ENCODE results near the gene PPP3CA.
"Not testable (repeated sequence)": the region's sequence is repeated elsewhere in the genome, so short reads cannot be mapped to it uniquely, and the experiment has no call there.

The PPP3CA gene

DNA sequence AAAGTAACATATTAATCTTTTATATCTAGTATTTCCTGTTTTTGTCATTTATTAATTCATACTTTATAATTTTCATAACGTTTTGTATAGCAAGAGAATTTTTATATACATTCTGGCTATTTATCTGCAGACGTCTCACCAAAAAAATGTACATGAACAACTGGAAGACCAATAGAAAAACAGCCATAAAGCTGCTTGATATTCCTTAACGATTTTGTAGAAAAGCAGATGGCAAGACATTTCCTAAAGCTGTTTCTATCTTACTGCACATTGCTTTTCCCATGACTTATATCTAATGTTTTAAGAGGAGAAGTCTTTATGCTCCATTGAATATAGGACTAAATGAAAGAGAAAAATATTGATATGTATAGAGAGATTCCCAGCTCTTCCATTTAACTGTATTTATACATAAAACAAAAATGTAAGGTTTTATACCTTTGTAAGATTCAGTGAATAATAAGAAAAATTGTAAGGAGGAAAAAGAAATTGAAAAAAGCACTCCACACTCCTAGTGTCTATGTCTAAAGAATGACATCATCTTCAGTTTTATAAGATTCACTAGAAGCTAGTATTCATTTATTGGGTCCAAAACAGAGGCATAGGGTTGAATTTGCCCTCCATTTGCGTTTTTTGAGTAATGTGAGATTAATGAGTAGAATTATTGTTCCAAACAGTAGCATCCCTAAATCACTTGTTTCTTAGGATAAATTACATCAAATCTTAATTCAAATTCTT, 248.5 kb downstream of the PPP3CA start:
- H3K9ac ChIP-seq (ENCODE audit: low read length), result no peak overlapping the region
- H3K36me3 ChIP-seq (ENCODE audit: control insufficient read depth, insufficient read depth, low read length), result no peaks in the 10 kb centered on the region
- H3K27me3 ChIP-seq (ENCODE audit: control insufficient read depth, insufficient read depth, low read length), result no peaks in the 10 kb centered on the region
- H3K27ac ChIP-seq (ENCODE audit: low read depth, low read length), result no peak overlapping the region
- H3K4me3 ChIP-seq (ENCODE audit: low read depth, low read length), result no peak overlapping the region
- H3K9me3 ChIP-seq (ENCODE audit: control insufficient read depth, insufficient read depth, low read depth, low read length), result no peaks in the 10 kb centered on the region
- H3K4me1 ChIP-seq (ENCODE audit: control insufficient read depth, insufficient read depth, low read length), result peaks cover 16% of the 10 kb centered on the region

DNA sequence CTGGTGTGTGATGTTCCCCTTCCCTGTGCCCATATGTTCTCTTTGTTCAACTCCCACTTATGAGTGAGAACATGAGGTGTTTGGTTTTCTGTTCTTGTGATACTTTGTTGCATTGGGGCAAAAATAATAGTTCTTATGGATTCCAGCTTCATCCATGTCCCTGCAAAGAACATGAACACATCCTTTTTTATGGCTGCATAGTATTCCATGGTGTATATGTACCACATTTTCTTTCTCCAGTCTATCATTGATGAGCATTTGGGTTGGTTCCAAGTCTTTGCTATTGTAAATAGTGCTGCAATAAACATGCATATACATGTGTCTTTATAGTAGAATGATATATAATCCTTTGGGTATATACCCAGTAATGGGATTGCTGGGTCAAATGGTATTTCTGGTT, 254.7 kb downstream of the PPP3CA start:
- H3K9me3 ChIP-seq (ENCODE audit: control insufficient read depth, insufficient read depth, low read depth, low read length); H3K36me3 ChIP-seq (ENCODE audit: control insufficient read depth, insufficient read depth, low read length); H3K4me1 ChIP-seq (ENCODE audit: control insufficient read depth, insufficient read depth, low read length); H3K27me3 ChIP-seq (ENCODE audit: control insufficient read depth, insufficient read depth, low read length); H3K27ac ChIP-seq (ENCODE audit: low read depth, low read length); H3K9ac ChIP-seq (ENCODE audit: low read length); H3K4me3 ChIP-seq (ENCODE audit: low read depth, low read length): not testable (repeated sequence)

DNA sequence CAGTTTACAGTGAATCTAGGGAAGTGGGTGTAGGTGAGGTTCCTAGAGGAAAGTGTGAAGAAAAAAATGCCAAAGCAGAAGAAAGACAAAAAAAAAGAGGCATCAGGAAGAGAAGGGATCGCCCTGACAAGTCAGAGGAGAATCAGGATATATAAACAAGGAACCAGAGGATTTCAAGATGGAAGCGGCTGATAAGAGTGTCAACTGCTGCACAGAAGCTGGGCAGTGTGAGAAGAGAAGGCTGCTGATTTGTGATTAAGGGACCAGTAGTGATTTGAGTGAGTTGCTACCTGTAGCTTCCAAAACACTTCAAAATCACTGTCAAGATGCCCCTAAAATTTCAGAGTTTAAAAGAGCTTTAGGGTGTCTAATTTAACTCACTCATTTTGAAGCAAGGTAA, 258.2 kb downstream of the PPP3CA start:
- 0 out of 2 replicates have a peak, but pooled peaks cover 6% of the 10 kb centered on the region for H3K4me1 ChIP-seq (ENCODE audit: control insufficient read depth, insufficient read depth, low read length)
- H3K4me3 ChIP-seq (ENCODE audit: low read depth, low read length), result no peak overlapping the region
- no peak overlapping the region for H3K9ac ChIP-seq (ENCODE audit: low read length)
- no peaks in the 10 kb centered on the region for H3K36me3 ChIP-seq (ENCODE audit: control insufficient read depth, insufficient read depth, low read length)
- no peaks in the 10 kb centered on the region for H3K9me3 ChIP-seq (ENCODE audit: control insufficient read depth, insufficient read depth, low read depth, low read length)
- no peak overlapping the region for H3K27ac ChIP-seq (ENCODE audit: low read depth, low read length)
- H3K27me3 ChIP-seq (ENCODE audit: control insufficient read depth, insufficient read depth, low read length), result no peaks in the 10 kb centered on the region

DNA sequence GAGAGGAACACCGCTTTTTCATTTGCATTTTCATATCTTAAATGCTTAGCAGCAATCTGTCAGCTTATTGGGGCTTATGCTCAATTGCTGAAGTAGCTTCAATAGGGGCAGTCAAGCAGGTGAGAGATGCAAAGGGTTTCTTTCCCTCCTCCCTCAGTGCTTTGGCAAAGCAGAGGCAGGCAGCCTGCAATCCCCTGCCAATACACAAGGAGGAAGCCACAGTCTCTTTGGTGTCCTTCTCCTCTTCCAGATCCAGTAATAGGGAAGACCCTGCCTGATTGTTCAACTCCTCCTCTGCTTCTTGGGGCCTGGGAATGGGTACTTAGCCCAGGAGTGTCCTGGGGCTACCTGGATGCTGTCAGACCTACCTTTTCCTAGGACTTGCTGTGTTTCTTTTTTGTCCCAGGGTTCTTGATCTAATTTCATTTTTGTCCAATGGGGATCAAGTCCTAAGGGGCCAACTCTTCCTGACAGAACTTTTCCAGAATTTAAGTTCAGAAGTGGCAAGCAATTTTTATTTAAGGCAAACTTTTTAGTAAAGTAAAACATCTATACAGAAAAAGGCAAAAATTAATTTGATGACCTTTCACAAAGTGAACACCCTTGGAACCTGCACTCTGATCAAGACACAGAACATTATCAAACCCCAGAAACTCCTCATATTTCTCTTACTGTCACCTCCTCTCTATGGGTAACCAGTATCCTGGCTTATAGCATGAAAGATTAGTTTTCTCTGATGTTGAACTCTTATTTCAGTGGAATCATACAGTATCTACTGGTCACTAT, 260.3 kb downstream of the PPP3CA start:
- Histone ChIP-seq H3K27ac (ENCODE audit: low read depth, low read length) (no peak overlapping the region), H3K9ac (ENCODE audit: low read length) (no peak overlapping the region), H3K4me1 (ENCODE audit: control insufficient read depth, insufficient read depth, low read length) (0 out of 2 replicates have a peak, but pooled peaks cover 6% of the 10 kb centered on the region), H3K4me3 (ENCODE audit: low read depth, low read length) (no peak overlapping the region), H3K27me3 (ENCODE audit: control insufficient read depth, insufficient read depth, low read length) (no peaks in the 10 kb centered on the region), H3K36me3 (ENCODE audit: control insufficient read depth, insufficient read depth, low read length) (no peaks in the 10 kb centered on the region), H3K9me3 (ENCODE audit: control insufficient read depth, insufficient read depth, low read depth, low read length) (no peaks in the 10 kb centered on the region)

DNA sequence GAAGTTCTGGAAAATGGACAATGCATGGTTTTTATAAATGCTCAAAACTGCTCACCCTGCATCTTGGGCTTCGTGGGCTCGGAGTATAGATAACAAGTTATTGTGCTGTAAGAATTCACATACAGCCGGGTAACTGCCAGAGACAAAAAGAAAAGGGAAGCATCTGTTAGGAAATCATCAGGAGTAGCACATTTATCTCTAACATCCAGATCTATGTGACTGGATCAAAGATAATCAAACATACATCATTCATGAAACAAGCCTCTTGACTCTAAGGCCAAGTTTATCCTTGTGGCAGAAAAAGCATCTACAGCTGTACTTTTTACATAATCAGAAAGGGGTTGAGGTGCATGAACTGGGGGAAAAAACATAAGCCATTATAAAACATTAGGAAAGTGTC, 264.2 kb downstream of the PPP3CA start:
- H3K9me3 ChIP-seq (ENCODE audit: control insufficient read depth, insufficient read depth, low read depth, low read length), result no peaks in the 10 kb centered on the region
- no peaks in the 10 kb centered on the region for H3K4me1 ChIP-seq (ENCODE audit: control insufficient read depth, insufficient read depth, low read length)

DNA sequence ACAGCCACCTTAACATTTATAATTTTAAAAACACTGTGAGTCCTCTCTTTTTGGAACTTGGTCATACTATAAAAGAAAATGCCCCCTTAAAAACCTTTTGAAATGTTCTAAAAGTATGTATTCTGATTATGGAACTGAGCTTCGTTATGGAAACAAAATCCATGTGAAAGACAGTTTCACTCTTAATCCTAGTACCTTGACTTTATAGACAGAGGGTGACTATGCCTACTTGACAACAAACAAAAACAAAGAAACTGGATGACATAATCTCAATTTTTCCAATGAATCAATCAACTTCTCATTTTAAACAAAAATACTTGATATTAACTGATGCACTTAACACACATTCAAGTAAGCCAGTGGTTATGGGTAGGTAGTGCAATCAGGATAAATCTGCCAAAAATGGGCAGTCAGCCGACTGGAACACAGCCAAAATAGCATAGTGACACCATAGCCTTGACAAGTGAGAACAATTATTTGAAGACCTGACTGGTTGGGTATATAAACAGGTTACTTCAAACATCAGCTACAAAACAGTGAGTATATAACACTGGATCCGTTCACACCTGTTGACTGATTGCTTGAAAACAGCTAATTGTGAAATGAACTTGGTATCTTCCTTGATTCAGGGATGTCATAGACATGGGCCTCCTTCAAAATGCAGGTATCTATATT, 265.5 kb downstream of the PPP3CA start:
- Histone ChIP-seq H3K9ac (ENCODE audit: low read length) (no peak overlapping the region), H3K27me3 (ENCODE audit: control insufficient read depth, insufficient read depth, low read length) (no peaks in the 10 kb centered on the region), H3K4me1 (ENCODE audit: control insufficient read depth, insufficient read depth, low read length) (no peaks in the 10 kb centered on the region), H3K4me3 (ENCODE audit: low read depth, low read length) (no peak overlapping the region), H3K27ac (ENCODE audit: low read depth, low read length) (no peak overlapping the region), H3K9me3 (ENCODE audit: control insufficient read depth, insufficient read depth, low read depth, low read length) (no peaks in the 10 kb centered on the region), H3K36me3 (ENCODE audit: control insufficient read depth, insufficient read depth, low read length) (0 out of 2 replicates have a peak, but pooled peaks cover 2% of the 10 kb centered on the region)

More for the DNA sequence above, 264.2 kb downstream of the PPP3CA start:
- Histone ChIP-seq H3K4me3 (ENCODE audit: low read depth, low read length) (no peak overlapping the region), H3K27ac (ENCODE audit: low read depth, low read length) (no peak overlapping the region), H3K36me3 (ENCODE audit: control insufficient read depth, insufficient read depth, low read length) (0 out of 2 replicates have a peak, but pooled peaks cover 2% of the 10 kb centered on the region), H3K27me3 (ENCODE audit: control insufficient read depth, insufficient read depth, low read length) (no peaks in the 10 kb centered on the region), H3K9ac (ENCODE audit: low read length) (no peak overlapping the region)

DNA sequence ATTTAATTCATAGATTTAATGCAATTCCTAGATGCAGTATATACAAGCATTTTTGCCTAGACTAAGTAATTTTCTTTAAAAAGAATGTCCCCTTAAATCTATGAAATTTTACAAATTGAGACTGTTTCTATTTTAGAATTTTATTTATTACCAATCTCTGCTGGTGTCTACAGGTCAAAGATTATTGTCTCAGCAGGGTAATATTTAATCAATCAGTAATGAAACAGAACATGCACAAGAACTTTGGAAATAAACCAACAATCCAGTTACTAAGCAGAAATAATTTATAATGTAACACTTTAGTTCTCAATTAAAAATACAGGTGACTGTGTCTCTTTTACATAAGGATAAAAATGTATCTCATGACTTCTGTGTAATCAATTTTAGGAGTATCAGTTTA, 266.2 kb downstream of the PPP3CA start:
- H3K27ac ChIP-seq (ENCODE audit: low read depth, low read length), result no peak overlapping the region
- 0 out of 2 replicates have a peak, but pooled peaks cover 2% of the 10 kb centered on the region for H3K36me3 ChIP-seq (ENCODE audit: control insufficient read depth, insufficient read depth, low read length)
- no peaks in the 10 kb centered on the region for H3K27me3 ChIP-seq (ENCODE audit: control insufficient read depth, insufficient read depth, low read length)
- no peak overlapping the region for H3K9ac ChIP-seq (ENCODE audit: low read length)
- no peaks in the 10 kb centered on the region for H3K4me1 ChIP-seq (ENCODE audit: control insufficient read depth, insufficient read depth, low read length)
- H3K4me3 ChIP-seq (ENCODE audit: low read depth, low read length), result no peak overlapping the region
- H3K9me3 ChIP-seq (ENCODE audit: control insufficient read depth, insufficient read depth, low read depth, low read length), result no peaks in the 10 kb centered on the region

DNA sequence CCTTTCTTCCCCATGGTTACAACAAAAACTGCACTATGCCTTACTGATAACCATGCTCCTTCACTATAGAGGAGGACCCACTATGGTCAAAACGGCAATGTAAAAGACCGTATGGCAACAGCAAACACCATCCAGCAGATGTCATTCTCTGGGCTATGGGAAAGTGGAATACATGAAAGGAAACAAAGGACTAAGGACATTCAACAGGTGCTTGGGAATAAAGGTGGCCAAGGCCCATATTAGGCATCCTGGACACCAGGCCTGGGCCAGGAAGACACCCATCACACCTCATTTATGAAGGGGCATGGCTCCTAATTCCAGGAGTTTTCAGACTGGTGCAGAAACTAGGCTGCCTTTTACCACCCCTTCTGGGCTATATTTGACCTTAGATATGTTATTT, 268.4 kb downstream of the PPP3CA start:
- 0 out of 2 replicates have a peak, but pooled peaks cover 2% of the 10 kb centered on the region for H3K36me3 ChIP-seq (ENCODE audit: control insufficient read depth, insufficient read depth, low read length)
- no peaks in the 10 kb centered on the region for H3K9me3 ChIP-seq (ENCODE audit: control insufficient read depth, insufficient read depth, low read depth, low read length)
- no peak overlapping the region for H3K27ac ChIP-seq (ENCODE audit: low read depth, low read length)
- H3K27me3 ChIP-seq (ENCODE audit: control insufficient read depth, insufficient read depth, low read length), result no peaks in the 10 kb centered on the region
- no peak overlapping the region for H3K4me3 ChIP-seq (ENCODE audit: low read depth, low read length)
- H3K9ac ChIP-seq (ENCODE audit: low read length), result no peak overlapping the region
- H3K4me1 ChIP-seq (ENCODE audit: control insufficient read depth, insufficient read depth, low read length), result no peaks in the 10 kb centered on the region

DNA sequence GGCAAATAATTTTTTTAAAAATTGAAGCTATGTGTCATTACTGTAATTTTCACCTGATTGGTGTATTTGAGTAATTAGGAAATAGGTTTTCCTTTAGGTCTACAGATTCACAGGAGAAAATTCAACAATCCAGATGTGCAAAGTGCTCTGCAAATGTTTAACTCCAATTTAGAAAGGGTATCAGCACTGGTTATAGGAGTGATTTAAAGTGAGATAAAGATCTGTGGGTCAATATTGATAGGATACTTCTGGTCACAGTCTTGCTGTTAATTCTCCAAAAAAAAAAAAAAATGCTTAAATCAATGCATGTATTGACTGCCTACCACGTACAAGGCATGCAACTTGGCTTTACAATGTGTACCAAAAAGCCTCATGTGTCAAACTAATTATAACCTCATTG, 271.3 kb downstream of the PPP3CA start:
- no peak overlapping the region for H3K9ac ChIP-seq (ENCODE audit: low read length)
- peaks cover 12% of the 10 kb centered on the region; the same call in 1 of the 2 replicates for H3K4me1 ChIP-seq (ENCODE audit: control insufficient read depth, insufficient read depth, low read length)
- H3K36me3 ChIP-seq (ENCODE audit: control insufficient read depth, insufficient read depth, low read length), result 0 out of 2 replicates have a peak, but pooled peaks cover 2% of the 10 kb centered on the region
- no peak overlapping the region for H3K27ac ChIP-seq (ENCODE audit: low read depth, low read length)
- no peaks in the 10 kb centered on the region for H3K9me3 ChIP-seq (ENCODE audit: control insufficient read depth, insufficient read depth, low read depth, low read length)
- H3K27me3 ChIP-seq (ENCODE audit: control insufficient read depth, insufficient read depth, low read length), result no peaks in the 10 kb centered on the region
- no peak overlapping the region for H3K4me3 ChIP-seq (ENCODE audit: low read depth, low read length)

DNA sequence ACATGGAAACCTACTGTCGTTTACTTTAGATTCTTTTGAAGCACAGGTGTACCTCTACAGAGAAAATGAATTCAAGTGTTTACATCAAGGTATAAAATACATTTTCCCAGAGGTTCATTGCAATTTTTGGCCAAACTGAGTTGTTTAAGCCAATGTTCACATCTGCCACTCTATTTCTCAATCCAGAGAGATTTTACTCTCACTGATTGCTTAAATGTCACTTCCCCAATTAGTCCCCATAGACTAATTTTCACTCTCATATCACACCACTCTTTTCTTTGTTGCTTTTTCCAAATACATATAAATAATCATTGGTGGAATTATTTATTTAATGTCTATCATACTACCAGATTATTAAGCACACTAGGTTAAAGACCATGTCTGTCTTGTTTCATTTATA, 271.8 kb downstream of the PPP3CA start:
- Histone ChIP-seq H3K4me1 (ENCODE audit: control insufficient read depth, insufficient read depth, low read length) (peaks cover 12% of the 10 kb centered on the region; the same call in 1 of the 2 replicates), H3K9me3 (ENCODE audit: control insufficient read depth, insufficient read depth, low read depth, low read length) (no peaks in the 10 kb centered on the region)

DNA sequence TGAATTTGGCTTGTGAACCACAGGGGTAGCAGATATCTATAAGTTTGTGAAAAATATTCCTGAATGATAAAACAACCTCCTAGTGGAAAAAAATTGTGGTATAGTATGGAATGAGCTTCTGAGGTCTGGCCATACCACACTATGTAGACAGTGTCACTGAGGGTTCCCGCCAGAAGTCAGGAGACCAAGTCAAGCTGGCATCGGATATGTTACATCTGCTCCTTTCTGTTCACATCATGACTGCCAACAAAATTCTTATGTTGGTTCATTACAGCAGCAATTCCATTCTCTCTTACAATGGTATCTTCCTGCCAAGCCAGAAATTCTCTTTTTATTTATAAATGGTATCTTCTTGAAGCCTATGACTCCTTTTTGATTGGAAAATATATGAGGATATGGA, 273.0 kb downstream of the PPP3CA start:
- H3K36me3 ChIP-seq (ENCODE audit: control insufficient read depth, insufficient read depth, low read length), result no peaks in the 10 kb centered on the region
- no peaks in the 10 kb centered on the region for H3K27me3 ChIP-seq (ENCODE audit: control insufficient read depth, insufficient read depth, low read length)
- H3K4me1 ChIP-seq (ENCODE audit: control insufficient read depth, insufficient read depth, low read length), result peaks cover 12% of the 10 kb centered on the region; the same call in 1 of the 2 replicates
- H3K9me3 ChIP-seq (ENCODE audit: control insufficient read depth, insufficient read depth, low read depth, low read length), result no peaks in the 10 kb centered on the region
- no peak overlapping the region for H3K9ac ChIP-seq (ENCODE audit: low read length)
- no peak overlapping the region for H3K27ac ChIP-seq (ENCODE audit: low read depth, low read length)
- H3K4me3 ChIP-seq (ENCODE audit: low read depth, low read length), result no peak overlapping the region

More for the DNA sequence above, 271.8 kb downstream of the PPP3CA start:
- no peaks in the 10 kb centered on the region for H3K27me3 ChIP-seq (ENCODE audit: control insufficient read depth, insufficient read depth, low read length)
- no peak overlapping the region for H3K4me3 ChIP-seq (ENCODE audit: low read depth, low read length)
- no peak overlapping the region for H3K27ac ChIP-seq (ENCODE audit: low read depth, low read length)
- H3K36me3 ChIP-seq (ENCODE audit: control insufficient read depth, insufficient read depth, low read length), result 0 out of 2 replicates have a peak, but pooled peaks cover 2% of the 10 kb centered on the region
- no peak overlapping the region for H3K9ac ChIP-seq (ENCODE audit: low read length)
